A549 (cell line): Measurements from ENCODE around the gene SCNN1B.

Source experiments
- CBX2 ChIP-seq: fragments of 200-600 bp; sonication (generic); IDR thresholded peaks from 2 replicates; pipeline ENCODE4 v1.6.1; 2016; ENCODE audit warnings: low read depth, mild to moderate bottlenecking, borderline replicate concordance
- CEBPB ChIP-seq, 2 experiments: fragments of >200 bp in 1 of 2; sonication (Bioruptor Twin) in 1 of 2; formaldehyde crosslinking in 1 of 2; IDR thresholded peaks; 2 replicates each; pipeline ENCODE4 v1.6.1; 2012 to 2016
- CHD2 ChIP-seq: fragments of 150-350 bp; IDR thresholded peaks from 2 replicates; pipeline ENCODE4 v1.6.1; 2014; ENCODE audit warnings: low read length; ENCODE audit not compliant: partially characterized antibody
- EHF ChIP-seq: fragments of 250-450 bp; sonication (Bioruptor Pico); IDR thresholded peaks from 2 replicates; pipeline ENCODE4 v1.5.0; 2020; ENCODE audit warnings: mild to moderate bottlenecking
- FOSB ChIP-seq: fragments of 250-450 bp; sonication (Bioruptor Pico); IDR thresholded peaks from 2 replicates; pipeline ENCODE4 v1.5.0; 2020; ENCODE audit warnings: mild to moderate bottlenecking, moderate library complexity
- NR3C1 ChIP-seq: fragments of >200 bp; sonication (Bioruptor Twin); formaldehyde crosslinking; IDR thresholded peaks from 3 replicates; pipeline ENCODE4 v1.6.1; 2017
- POLR2A ChIP-seq: IDR thresholded peaks from 2 replicates; pipeline ENCODE4 v1.6.1; 2012; ENCODE audit warnings: mild to moderate bottlenecking, low read length
- SREBF2 ChIP-seq: fragments of 450-650 bp; IDR thresholded peaks from 2 replicates; pipeline ENCODE4 v1.6.1; 2014; ENCODE audit warnings: mild to moderate bottlenecking, moderate library complexity
- ZSCAN20 ChIP-seq: fragments of 250-450 bp; sonication (Bioruptor Pico); IDR thresholded peaks from 2 replicates; pipeline ENCODE4 v1.8.0; 2022; ENCODE audit warnings: mild to moderate bottlenecking, moderate library complexity
- TF ChIP-seq, protein P1 (sequence below): fragments of >200 bp; sonication (Bioruptor Twin); formaldehyde crosslinking; IDR thresholded peaks from 3 replicates; pipeline ENCODE4 v1.5.1; 2016
- TF ChIP-seq, protein P2 (sequence below): IDR thresholded peaks from 2 replicates; pipeline ENCODE4 v1.6.1; 2012

DNA sequence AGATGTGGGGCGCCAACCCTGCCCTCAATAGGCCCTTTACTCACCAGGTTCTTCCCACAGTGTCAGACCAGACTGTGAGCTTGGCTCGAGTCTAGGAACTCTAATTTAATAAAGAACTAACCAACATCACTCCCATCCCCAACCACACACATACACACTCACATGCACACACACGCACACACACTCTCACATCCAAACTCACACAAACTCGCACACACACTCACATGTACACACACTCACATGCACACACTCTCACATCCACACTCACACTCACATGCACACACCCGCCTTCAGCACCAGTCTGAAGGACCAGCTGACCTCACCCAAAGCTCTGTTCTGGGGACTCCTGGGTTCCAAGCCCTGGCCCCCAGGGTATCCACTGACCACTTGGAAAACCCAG, 87.1 kb downstream of the SCNN1B start:
- TF ChIP-seq CEBPB (IDR thresholded peaks at IDR 0.05), result no peak
- no peak for TF ChIP-seq NR3C1
- TF ChIP-seq, protein P1, sequence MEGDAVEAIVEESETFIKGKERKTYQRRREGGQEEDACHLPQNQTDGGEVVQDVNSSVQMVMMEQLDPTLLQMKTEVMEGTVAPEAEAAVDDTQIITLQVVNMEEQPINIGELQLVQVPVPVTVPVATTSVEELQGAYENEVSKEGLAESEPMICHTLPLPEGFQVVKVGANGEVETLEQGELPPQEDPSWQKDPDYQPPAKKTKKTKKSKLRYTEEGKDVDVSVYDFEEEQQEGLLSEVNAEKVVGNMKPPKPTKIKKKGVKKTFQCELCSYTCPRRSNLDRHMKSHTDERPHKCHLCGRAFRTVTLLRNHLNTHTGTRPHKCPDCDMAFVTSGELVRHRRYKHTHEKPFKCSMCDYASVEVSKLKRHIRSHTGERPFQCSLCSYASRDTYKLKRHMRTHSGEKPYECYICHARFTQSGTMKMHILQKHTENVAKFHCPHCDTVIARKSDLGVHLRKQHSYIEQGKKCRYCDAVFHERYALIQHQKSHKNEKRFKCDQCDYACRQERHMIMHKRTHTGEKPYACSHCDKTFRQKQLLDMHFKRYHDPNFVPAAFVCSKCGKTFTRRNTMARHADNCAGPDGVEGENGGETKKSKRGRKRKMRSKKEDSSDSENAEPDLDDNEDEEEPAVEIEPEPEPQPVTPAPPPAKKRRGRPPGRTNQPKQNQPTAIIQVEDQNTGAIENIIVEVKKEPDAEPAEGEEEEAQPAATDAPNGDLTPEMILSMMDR, result no peak
- no peak for TF ChIP-seq ZSCAN20 (CRISPR knock-in tag)
- no peak for TF ChIP-seq CHD2
- TF ChIP-seq POLR2A, result no peak
- TF ChIP-seq FOSB (CRISPR knock-in tag), result no peak
- TF ChIP-seq CBX2, result no peak
- TF ChIP-seq, protein P2, sequence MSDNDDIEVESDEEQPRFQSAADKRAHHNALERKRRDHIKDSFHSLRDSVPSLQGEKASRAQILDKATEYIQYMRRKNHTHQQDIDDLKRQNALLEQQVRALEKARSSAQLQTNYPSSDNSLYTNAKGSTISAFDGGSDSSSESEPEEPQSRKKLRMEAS, result no peak
- TF ChIP-seq EHF, result no peak
- TF ChIP-seq SREBF2, result no peak
